Activated naive CD8-positive, alpha-beta T cell treated with anti-CD3 and anti-CD28 coated beads, Interleukin-2, amount 10 ng/mL, durations not matched to agents 7 days and 5 days (primary cell): ENCODE measurements around the gene C8B. TPM values are rescaled to one million over a fixed set of nuclear protein-coding genes. Genes with fewer than 3 reads are reported as not detected.

Experiments
- ATAC-seq: fragments of 150-1000 bp; cut with Tn5 transposase; one replicate; pipeline ENCODE4 v1.10.0; 2021; ENCODE audit warnings: low read depth, moderate library complexity
- POLR2A ChIA-PET: fragments of 350-600 bp; sonication (Branson Sonifier 250); formaldehyde crosslinking; loops from one replicate; lab custom pipeline; 2021; ENCODE audit warnings: antibody characterized with exemption; lab: Charles Lee
- DNase-seq: peaks from one replicate; pipeline ENCODE4 v3.0.0; 2021
- H3K27ac Mint-ChIP-seq: one replicate; pipeline ENCODE4 v1.8.0; 2022; ENCODE audit warnings: mild to moderate bottlenecking, mixed read lengths
- H3K27me3 Mint-ChIP-seq: one replicate; pipeline ENCODE4 v1.8.0; 2022; ENCODE audit warnings: mild to moderate bottlenecking, moderate library complexity, mixed read lengths
- H3K36me3 Mint-ChIP-seq: one replicate; pipeline ENCODE4 v1.8.0; 2021; ENCODE audit warnings: mild to moderate bottlenecking, mixed read lengths
- H3K4me1 Mint-ChIP-seq: one replicate; pipeline ENCODE4 v1.8.0; 2021; ENCODE audit warnings: mixed read lengths
- H3K4me3 Mint-ChIP-seq: one replicate; pipeline ENCODE4 v1.8.0; 2022; ENCODE audit warnings: mild to moderate bottlenecking, moderate library complexity, mixed read lengths
- H3K9me3 Mint-ChIP-seq: one replicate; pipeline ENCODE4 v1.8.0; 2021; ENCODE audit warnings: mixed read lengths
- total RNA-seq, 2 experiments: library from RNA; stranded (reverse); gene quantifications; one replicate each; pipeline ENCODE4 v1.2.3, GENCODE V29; 2021

C8B gene
- total RNA-seq, 2 experiments from 2014 or later, result not detected

- Mint-ChIP-seq H3K9me3 (no peaks in the 10 kb centered on the region), H3K4me3 (no peak overlapping the region), H3K27me3 (peaks cover 3% of the 10 kb centered on the region), H3K36me3 (no peaks in the 10 kb centered on the region), H3K4me1 (no peaks in the 10 kb centered on the region), H3K27ac (no peak overlapping the region)
- POLR2A ChIA-PET, result no interaction called here
- DNase-seq (no peak), ATAC-seq (no peak)
These were observed 49.2 kb downstream of the C8B start for GRCh38 chr1:56916630-56917029.

- POLR2A ChIA-PET, result no interaction called here
These were observed 49.9 kb downstream of the C8B start for GRCh38 chr1:56915960-56916359.

GRCh38 chr1:56912325-56912724 lies 53.5 kb downstream of the C8B start:
- Mint-ChIP-seq H3K4me1 (peaks cover 2% of the 10 kb centered on the region), H3K27ac (no peak overlapping the region), H3K36me3 (no peaks in the 10 kb centered on the region), H3K4me3 (no peak overlapping the region), H3K9me3 (no peaks in the 10 kb centered on the region), H3K27me3 (peaks cover 2% of the 10 kb centered on the region)
- POLR2A ChIA-PET, result no interaction called here
- no peak for DNase-seq
- ATAC-seq, result no peak

More at GRCh38 chr1:56915960-56916359, 49.9 kb downstream of the C8B start:
- DNase-seq (no peak), ATAC-seq (no peak)
- no peaks in the 10 kb centered on the region for H3K27me3 Mint-ChIP-seq
- no peaks in the 10 kb centered on the region for H3K4me1 Mint-ChIP-seq
- H3K4me3 Mint-ChIP-seq, result no peak overlapping the region
- H3K36me3 Mint-ChIP-seq, result no peaks in the 10 kb centered on the region
- no peak overlapping the region for H3K27ac Mint-ChIP-seq
- H3K9me3 Mint-ChIP-seq, result no peaks in the 10 kb centered on the region

GRCh38 chr1:56911098-56911938 lies 54.5 kb downstream of the C8B start:
- POLR2A ChIA-PET, result no interaction called here
- no peaks in the 10 kb centered on the region for H3K36me3 Mint-ChIP-seq
- no peak overlapping the region for H3K27ac Mint-ChIP-seq
- peaks cover 2% of the 10 kb centered on the region for H3K4me1 Mint-ChIP-seq
- H3K27me3 Mint-ChIP-seq, result peaks cover 2% of the 10 kb centered on the region
- ATAC-seq (no peak), DNase-seq (no peak)
- H3K9me3 Mint-ChIP-seq, result no peaks in the 10 kb centered on the region
- no peak overlapping the region for H3K4me3 Mint-ChIP-seq

GRCh38 chr1:56910441-56910985 lies 55.3 kb downstream of the C8B start:
- POLR2A ChIA-PET, result no interaction called here
- ATAC-seq (no peak), DNase-seq (no peak)
- H3K9me3 Mint-ChIP-seq, result no peaks in the 10 kb centered on the region
- no peak overlapping the region for H3K4me3 Mint-ChIP-seq
- H3K27me3 Mint-ChIP-seq, result peaks cover 2% of the 10 kb centered on the region
- no peak overlapping the region for H3K27ac Mint-ChIP-seq
- peaks cover 2% of the 10 kb centered on the region for H3K4me1 Mint-ChIP-seq
- no peaks in the 10 kb centered on the region for H3K36me3 Mint-ChIP-seq

- Mint-ChIP-seq H3K36me3 (no peaks in the 10 kb centered on the region), H3K27me3 (peaks cover 2% of the 10 kb centered on the region), H3K4me3 (no peak overlapping the region), H3K4me1 (peaks cover 2% of the 10 kb centered on the region), H3K27ac (no peak overlapping the region), H3K9me3 (no peaks in the 10 kb centered on the region)
- DNase-seq (no peak), ATAC-seq (no peak)
- POLR2A ChIA-PET, result no interaction called here
These were observed 57.1 kb downstream of the C8B start for GRCh38 chr1:56908619-56909221.

GRCh38 chr1:56905667-56906066 lies 60.1 kb downstream of the C8B start:
- POLR2A ChIA-PET, result no interaction called here
- no peaks in the 10 kb centered on the region for H3K9me3 Mint-ChIP-seq

GRCh38 chr1:56904663-56905397 lies 61.0 kb downstream of the C8B start:
- no peaks in the 10 kb centered on the region for H3K36me3 Mint-ChIP-seq
- POLR2A ChIA-PET, result no interaction called here
- peaks cover 2% of the 10 kb centered on the region for H3K27me3 Mint-ChIP-seq
- DNase-seq, result no peak
- no peaks in the 10 kb centered on the region for H3K9me3 Mint-ChIP-seq
- H3K4me1 Mint-ChIP-seq, result peaks cover 2% of the 10 kb centered on the region
- no peak overlapping the region for H3K27ac Mint-ChIP-seq
- no peak overlapping the region for H3K4me3 Mint-ChIP-seq
- no peak for ATAC-seq

More at GRCh38 chr1:56905667-56906066, 60.1 kb downstream of the C8B start:
- Mint-ChIP-seq H3K27ac (no peak overlapping the region), H3K36me3 (no peaks in the 10 kb centered on the region), H3K4me3 (no peak overlapping the region), H3K4me1 (peaks cover 2% of the 10 kb centered on the region), H3K27me3 (peaks cover 2% of the 10 kb centered on the region)
- DNase-seq (no peak), ATAC-seq (no peak)

GRCh38 chr1:56903778-56904177 lies 62.0 kb downstream of the C8B start:
- DNase-seq, result no peak
- Mint-ChIP-seq H3K36me3 (no peaks in the 10 kb centered on the region), H3K27me3 (peaks cover 2% of the 10 kb centered on the region), H3K4me1 (no peaks in the 10 kb centered on the region), H3K4me3 (no peak overlapping the region), H3K9me3 (no peaks in the 10 kb centered on the region), H3K27ac (no peak overlapping the region)
- no peak for ATAC-seq
- POLR2A ChIA-PET, result no interaction called here

- Mint-ChIP-seq H3K4me1 (no peaks in the 10 kb centered on the region), H3K27me3 (no peaks in the 10 kb centered on the region), H3K36me3 (no peaks in the 10 kb centered on the region), H3K27ac (no peak overlapping the region), H3K9me3 (no peaks in the 10 kb centered on the region), H3K4me3 (no peak overlapping the region)
- POLR2A ChIA-PET, result no interaction called here
- no peak for DNase-seq
- no peak for ATAC-seq
These were observed 64.1 kb downstream of the C8B start for GRCh38 chr1:56901716-56902115.

GRCh38 chr1:56898879-56899278 lies 66.9 kb downstream of the C8B start:
- Mint-ChIP-seq H3K4me3 (no peak overlapping the region), H3K27ac (no peak overlapping the region), H3K36me3 (no peaks in the 10 kb centered on the region), H3K9me3 (no peaks in the 10 kb centered on the region), H3K4me1 (no peaks in the 10 kb centered on the region), H3K27me3 (no peaks in the 10 kb centered on the region)
- POLR2A ChIA-PET, result no interaction called here
- ATAC-seq, result no peak
- no peak for DNase-seq

GRCh38 chr1:56898005-56898373 lies 67.8 kb downstream of the C8B start:
- POLR2A ChIA-PET, result no interaction called here
- no peaks in the 10 kb centered on the region for H3K4me1 Mint-ChIP-seq
- DNase-seq (no peak), ATAC-seq (no peak)
- no peaks in the 10 kb centered on the region for H3K36me3 Mint-ChIP-seq
- no peak overlapping the region for H3K27ac Mint-ChIP-seq
- H3K9me3 Mint-ChIP-seq, result no peaks in the 10 kb centered on the region
- no peak overlapping the region for H3K4me3 Mint-ChIP-seq
- H3K27me3 Mint-ChIP-seq, result no peaks in the 10 kb centered on the region

GRCh38 chr1:56897150-56898004 lies 68.4 kb downstream of the C8B start:
- no peak overlapping the region for H3K4me3 Mint-ChIP-seq
- POLR2A ChIA-PET, result no interaction called here
- H3K27ac Mint-ChIP-seq, result no peak overlapping the region
- ATAC-seq, result no peak
- H3K9me3 Mint-ChIP-seq, result no peaks in the 10 kb centered on the region
- no peaks in the 10 kb centered on the region for H3K4me1 Mint-ChIP-seq
- H3K36me3 Mint-ChIP-seq, result no peaks in the 10 kb centered on the region
- no peak for DNase-seq
- no peaks in the 10 kb centered on the region for H3K27me3 Mint-ChIP-seq
